ENCODE results near the gene RCE1.

- TF ChIP-seq CTCF (conservative IDR thresholded peaks at IDR 0.05; ENCODE audit: low read depth, low read length) (no peak), EZH2 (IDR thresholded peaks at IDR 0.05; ENCODE audit: borderline replicate concordance, low read depth, low read length, poor library complexity, severe bottlenecking) (no peak)
These were observed 35.8 kb downstream of the RCE1 start for GRCh38 chr11:66879000-66879399.

Measured in A673 (cell line).